Measurements from ENCODE around the gene IFNGR2.
"Not testable (repeated sequence)": the region's sequence is repeated elsewhere in the genome, so short reads cannot be mapped to it uniquely, and the experiment has no call there.

IFNGR2 gene

GRCh38 chr21:33377221-33377920 is 25.8 kb upstream of the IFNGR2 start:
- no peak for DNase-seq

GRCh38 chr21:33378081-33378480 is 25.1 kb upstream of the IFNGR2 start:
- no peak for DNase-seq

- not testable (repeated sequence) for DNase-seq
Observed at GRCh38 chr21:33379934-33380333, 23.3 kb upstream of the IFNGR2 start.

- DNase-seq: no peak
Observed at GRCh38 chr21:33380483-33380998, 22.7 kb upstream of the IFNGR2 start.

- DNase-seq: not testable (repeated sequence)
Observed at GRCh38 chr21:33381381-33381780, 21.8 kb upstream of the IFNGR2 start.

GRCh38 chr21:33383056-33383888 is 19.9 kb upstream of the IFNGR2 start:
- DNase-seq: no peak

GRCh38 chr21:33384841-33385331 is 18.3 kb upstream of the IFNGR2 start:
- DNase-seq: no peak

- DNase-seq: no peak
Observed at GRCh38 chr21:33386222-33386784, 16.9 kb upstream of the IFNGR2 start.

GRCh38 chr21:33387294-33387693 is 15.9 kb upstream of the IFNGR2 start:
- no peak for DNase-seq

- DNase-seq: no peak
Observed at GRCh38 chr21:33388188-33388587, 15.0 kb upstream of the IFNGR2 start.

- no peak for DNase-seq
Observed at GRCh38 chr21:33390479-33390878, 12.7 kb upstream of the IFNGR2 start.

- DNase-seq: no peak
Observed at GRCh38 chr21:33391656-33392055, 11.6 kb upstream of the IFNGR2 start.

GRCh38 chr21:33392284-33392985 is 10.8 kb upstream of the IFNGR2 start:
- no peak for DNase-seq

- no peak for DNase-seq
Observed at GRCh38 chr21:33393348-33393747, 9.9 kb upstream of the IFNGR2 start.

- no peak for DNase-seq
Observed at GRCh38 chr21:33394260-33394659, 9.0 kb upstream of the IFNGR2 start.

- no peak for DNase-seq
Observed at GRCh38 chr21:33395891-33396331, 7.3 kb upstream of the IFNGR2 start.

GRCh38 chr21:33396436-33396835 is 6.8 kb upstream of the IFNGR2 start:
- no peak for DNase-seq

- no peak for DNase-seq
Observed at GRCh38 chr21:33396951-33397350, 6.3 kb upstream of the IFNGR2 start.

GRCh38 chr21:33397717-33398116 is 5.5 kb upstream of the IFNGR2 start:
- DNase-seq: no peak

- no peak for DNase-seq
Observed at GRCh38 chr21:33398361-33398760, 4.9 kb upstream of the IFNGR2 start.

GRCh38 chr21:33401630-33401992 is 1.6 kb upstream of the IFNGR2 start:
- no peak for DNase-seq

GRCh38 chr21:33402001-33402979 is 923 bp upstream of the IFNGR2 start:
- DNase-seq: no peak

All from cortex of kidney (tissue), 1 donor.